GM18868 (cell line): ENCODE results near the gene THRB.
A peak's percentile ranks its signal among the peaks of the same experiment; 100 is the strongest.

Experiments
- ATAC-seq: cut with Tn5 transposase; IDR thresholded peaks from one replicate; pipeline ENCODE4 v1.9.1; 2021; ENCODE audit warnings: mild to moderate bottlenecking, moderate library complexity; ENCODE audit not compliant: unreplicated experiment

THRB gene

GRCh38 chr3:24157106-24157505 lies 337.5 kb downstream of the THRB start:
- no peak for ATAC-seq

DNA sequence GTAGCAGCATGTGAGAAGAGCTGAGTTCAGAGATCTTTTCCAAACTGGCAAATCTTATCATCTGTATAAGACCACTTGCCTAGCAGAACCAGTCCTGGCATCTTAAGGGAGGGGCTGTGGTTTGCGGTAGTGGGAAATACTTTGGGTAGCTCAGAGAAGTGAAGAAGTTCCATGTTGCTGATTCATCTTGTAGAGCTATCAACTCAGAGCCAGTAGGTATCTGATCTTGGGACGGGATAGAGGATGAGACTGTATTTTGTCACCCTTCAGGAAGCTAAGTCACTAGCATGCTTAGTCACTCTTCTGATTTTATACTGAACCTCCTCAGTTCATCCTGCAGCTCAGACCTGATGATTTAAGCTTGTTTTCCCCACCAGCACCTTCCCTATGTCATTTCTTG lies 338.2 kb downstream of the THRB start:
- no peak for ATAC-seq

- no peak for ATAC-seq
Observed at GRCh38 chr3:24155276-24155675, 339.4 kb downstream of the THRB start.

DNA sequence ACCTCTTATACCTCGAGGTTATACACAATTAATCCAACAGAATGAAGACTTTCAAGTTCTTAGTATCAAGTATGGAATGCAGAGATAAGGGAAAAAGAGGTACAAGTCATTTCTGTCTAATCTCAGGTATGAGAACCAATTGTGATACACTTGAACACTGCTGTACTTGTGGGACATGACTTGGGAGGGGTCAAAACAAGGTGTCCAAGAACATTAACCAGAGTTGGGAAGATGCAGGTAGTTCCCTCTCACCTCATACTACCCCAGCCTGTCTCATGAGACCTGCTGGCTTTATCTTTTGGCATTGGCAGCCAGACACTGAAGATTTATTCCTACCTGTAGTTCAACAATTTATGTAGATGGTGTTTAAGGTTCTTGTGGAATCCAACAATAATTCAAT lies 339.9 kb downstream of the THRB start:
- no peak for ATAC-seq

DNA sequence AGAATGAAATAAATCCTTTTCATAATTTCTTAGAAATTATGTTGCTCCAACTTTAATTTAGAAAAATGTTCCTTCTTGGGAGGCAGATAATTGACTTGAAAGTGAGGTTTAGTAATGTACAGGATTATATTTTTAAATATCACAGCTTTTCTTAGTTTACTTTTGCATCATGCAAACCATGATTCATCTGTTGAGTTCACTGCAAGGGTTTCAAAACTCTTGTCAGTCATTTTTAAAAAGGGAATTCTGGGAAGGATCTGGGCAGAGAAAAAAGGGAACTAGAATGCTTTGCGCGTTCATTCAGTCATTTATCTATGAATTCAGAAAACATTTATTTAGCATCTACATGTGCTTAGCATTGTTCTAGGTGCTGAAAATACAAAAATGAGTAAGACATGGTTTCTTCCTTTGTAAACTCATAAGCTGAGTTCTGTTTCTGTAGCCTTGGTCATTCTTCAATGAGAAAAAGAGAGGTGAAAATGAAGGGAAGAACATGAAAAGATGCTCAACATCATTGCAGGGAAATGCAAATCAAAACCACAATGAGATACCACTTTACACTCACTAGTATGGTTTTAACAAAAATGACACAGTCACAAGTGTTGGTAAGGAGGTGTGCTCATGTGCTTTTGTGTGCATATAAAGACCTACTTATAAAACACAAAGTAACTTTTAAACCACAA lies 340.5 kb downstream of the THRB start:
- peak; percentile 79 for ATAC-seq

GRCh38 chr3:24151594-24151993 lies 343.1 kb downstream of the THRB start:
- no peak for ATAC-seq

GRCh38 chr3:24149032-24149431 lies 345.6 kb downstream of the THRB start:
- no peak for ATAC-seq

DNA sequence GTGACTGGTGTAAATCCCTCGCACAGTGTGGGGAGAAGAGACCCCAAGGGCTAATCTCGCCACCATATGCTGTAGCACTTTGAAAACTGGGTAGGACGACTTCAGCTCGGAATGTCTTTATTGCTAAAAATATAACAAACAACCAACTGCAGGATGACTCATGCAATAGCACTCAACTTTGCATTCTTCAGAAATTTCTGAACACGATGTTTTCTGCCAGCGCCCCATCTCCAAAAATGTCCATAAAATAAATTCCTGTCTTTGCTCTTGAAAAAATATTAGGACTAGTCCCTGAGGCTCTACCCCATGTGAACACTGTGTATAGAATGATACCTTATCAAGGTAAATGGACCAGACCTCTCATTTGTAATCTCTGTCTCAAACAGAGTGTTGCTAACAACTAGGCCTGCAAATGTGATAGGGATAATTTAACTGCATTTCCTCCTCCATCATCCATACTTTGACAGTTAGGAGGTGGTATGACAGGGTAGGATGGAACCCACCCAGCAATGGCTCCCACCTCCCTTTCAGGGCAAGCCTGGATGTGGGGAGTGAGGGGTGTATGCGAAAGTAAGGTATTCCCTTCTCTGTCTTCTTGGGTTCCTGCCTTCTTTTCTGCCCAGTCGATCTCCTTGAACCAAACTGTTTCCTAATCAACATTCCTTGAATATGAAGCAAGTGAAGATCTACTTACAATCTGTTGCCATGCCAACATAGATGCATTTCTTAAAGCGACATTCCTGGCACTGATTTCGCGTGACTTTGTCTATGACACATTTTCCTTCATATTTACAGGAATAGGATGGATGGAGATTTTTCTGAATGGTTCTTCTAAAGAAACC lies 348.4 kb downstream of the THRB start:
- ATAC-seq, result no peak

GRCh38 chr3:24145481-24145880 lies 349.2 kb downstream of the THRB start:
- ATAC-seq, result no peak

DNA sequence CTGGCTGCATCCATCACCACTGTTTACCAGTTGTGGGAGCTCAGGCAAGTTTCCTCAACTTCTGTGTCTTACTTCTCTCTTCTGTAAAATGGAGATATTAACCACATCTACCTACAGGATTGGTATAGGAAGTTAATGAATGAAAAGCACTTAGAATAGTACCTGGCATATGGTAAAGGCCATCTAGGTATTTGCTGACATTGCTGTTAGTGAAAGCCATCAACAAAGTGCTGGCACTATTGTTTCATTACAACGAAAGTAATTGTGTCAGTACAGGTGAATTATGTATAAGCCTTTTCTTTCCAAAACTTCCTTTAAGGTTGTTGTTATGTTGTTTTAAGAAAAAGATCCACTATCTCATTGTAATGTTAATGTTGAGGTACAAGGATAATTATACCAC lies 352.5 kb downstream of the THRB start:
- ATAC-seq, result no peak

DNA sequence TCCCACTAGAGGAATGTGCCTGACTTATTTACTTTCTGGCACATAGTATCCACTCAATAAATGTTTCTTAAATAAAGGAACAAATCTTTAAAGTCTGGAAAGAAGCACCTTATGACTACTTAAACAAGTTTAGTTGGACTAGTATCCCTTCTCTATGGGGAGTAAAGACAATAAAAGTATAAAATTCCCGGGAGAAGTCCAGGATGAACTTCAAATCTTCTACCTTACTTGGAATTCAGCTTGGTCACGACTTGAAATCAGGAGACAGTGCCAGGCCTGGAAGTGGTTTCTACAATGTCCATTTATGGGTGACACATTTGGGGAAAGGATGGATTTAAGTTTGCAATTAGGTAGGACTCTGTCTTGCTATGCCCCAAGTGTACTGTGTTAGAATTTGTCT lies 353.1 kb downstream of the THRB start:
- no peak for ATAC-seq

DNA sequence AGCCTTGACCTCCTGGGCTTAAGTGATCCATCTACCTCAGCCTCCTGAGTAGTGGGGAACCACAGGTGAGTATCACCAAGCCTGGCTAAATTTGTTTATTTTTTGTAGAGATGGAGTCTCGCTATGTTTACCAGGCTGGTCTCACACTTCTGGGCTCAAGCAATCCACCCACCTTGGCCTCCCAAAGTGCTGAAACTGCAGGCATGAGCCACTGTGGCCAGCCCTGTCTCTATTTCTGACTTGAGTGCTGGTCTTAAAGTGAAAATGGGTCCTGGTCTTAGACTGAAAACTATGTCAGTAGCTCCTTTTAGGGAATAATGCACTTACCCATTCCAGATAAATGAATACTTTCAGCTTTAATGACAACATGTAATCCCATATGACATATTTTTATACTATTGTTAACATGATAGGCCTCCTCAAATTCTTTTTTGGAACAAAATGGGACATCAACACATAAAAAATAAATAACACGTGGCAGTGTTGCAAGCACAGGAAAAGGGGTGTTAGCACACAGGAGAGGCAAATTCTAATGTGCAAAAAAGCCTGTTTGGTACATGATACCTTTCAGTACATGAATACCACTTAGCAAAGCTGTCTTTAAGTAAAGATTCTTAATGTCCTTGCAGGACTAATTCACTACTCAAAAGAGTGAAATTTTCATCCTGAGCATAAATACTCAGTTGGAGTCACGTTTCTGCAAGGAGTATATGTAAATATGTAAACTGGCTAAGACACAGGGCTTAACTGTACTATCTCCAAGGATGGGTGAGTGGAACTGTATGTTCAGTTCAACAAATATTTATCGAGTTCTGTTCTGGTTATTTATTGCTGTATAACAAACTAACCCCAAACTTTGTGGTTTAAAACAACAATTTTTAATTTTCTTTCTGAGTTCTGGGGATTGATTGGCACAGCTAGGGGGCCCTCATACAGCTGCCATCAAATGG lies 354.9 kb downstream of the THRB start:
- ATAC-seq, result no peak

DNA sequence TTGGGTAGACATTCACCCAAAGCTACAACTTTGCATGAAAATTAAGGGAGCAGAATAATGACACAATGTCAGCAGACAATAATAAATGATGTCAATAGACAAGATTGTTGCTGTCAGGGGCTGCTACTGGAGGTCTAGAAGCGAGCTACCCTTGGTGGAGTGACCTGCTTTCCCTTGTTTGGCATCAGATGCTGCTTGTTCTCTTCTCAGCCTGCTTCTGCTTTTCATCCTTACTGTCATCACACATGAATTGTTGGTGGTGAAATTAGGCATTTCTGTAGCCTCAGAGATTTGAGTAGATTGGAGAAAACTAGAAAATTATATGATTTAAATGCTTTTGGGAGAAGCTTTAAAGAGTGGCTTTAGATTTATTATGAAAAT lies 355.8 kb downstream of the THRB start:
- ATAC-seq, result no peak

DNA sequence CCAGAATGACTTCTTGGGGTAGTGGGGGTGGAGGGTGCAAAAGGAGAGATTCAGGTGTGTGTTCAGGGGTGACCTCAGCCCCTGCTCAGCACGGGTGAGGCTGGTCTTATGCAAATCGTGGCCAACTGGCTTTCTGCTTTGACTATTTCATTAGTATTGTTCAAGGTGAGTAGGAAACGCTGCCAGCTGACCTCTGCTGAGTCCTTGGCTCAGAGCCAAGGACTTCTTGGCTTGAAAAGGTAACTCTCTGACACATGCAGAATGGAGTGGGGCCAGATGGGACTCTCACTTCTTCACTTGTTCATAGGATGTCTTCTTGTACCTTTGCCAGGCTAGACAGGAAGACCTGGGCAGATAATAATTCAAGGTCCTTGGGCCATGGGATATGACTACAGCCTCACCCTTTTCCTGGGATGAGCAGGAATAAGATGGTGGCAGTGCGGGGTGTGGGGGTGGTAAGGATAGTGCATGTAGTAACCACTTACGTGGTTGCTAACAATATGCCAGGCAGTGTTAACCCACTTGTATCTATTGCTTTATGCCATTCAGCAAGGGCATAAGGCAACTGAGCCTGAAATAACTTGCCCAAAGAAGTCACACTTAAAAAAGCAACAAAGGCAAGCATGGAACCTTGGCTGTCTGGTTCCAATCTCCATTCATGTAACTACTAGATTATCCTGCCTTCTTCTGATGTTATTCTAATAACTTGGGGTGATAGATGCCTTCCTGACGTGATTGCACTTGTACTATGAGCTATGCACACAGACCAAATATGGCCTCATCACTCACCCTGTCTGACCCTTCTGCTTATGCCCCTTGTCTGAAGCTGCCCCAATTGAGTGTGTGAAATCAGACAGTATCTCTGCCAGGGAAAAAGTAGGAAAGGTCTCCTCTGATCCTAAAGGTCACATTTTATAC lies 356.4 kb downstream of the THRB start:
- no peak for ATAC-seq

- no peak for ATAC-seq
Observed at GRCh38 chr3:24137334-24137733, 357.3 kb downstream of the THRB start.

- no peak for ATAC-seq
Observed at GRCh38 chr3:24136624-24137310, 357.9 kb downstream of the THRB start.

DNA sequence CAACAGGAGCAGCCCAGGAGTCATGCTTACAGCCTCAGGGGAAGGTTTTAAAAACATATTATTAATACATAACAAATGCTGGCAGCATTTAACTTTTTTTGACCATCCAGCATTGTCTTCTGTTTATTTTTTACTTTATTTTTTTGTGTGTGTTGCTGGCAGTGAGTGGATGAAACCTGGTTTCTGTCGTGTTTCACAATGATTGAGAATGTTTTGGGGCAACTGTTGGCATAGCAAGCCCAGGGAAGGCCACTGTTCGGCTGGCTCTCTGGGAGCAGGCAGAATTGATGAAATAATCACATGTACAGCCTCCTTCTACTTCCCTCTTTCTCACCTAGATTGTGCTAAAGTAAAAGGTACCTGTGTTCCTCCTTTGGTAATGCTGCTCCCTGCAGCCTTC lies 359.4 kb downstream of the THRB start:
- ATAC-seq, result no peak

- no peak for ATAC-seq
Observed at GRCh38 chr3:24133942-24134341, 360.7 kb downstream of the THRB start.

DNA sequence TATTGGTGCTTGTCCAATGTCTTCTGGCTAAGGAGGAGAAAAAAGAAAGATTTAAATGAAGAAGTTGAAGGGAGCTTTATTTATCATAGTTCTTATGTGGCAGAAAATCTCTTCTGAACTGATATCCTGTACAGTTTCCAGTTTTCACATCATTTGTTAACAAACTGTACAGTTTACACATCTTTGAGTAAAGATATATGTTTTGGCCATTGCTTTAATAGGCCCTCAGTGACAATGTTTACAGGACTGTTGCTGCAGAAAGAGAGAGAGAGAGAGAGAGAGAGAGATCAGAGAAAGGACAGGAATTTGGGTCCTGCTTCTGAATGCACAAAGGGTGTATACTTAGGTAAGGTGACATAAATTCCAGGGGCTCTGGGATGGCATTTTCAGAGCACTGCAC lies 361.2 kb downstream of the THRB start:
- ATAC-seq, result no peak

GRCh38 chr3:24129549-24129948 lies 365.1 kb downstream of the THRB start:
- ATAC-seq, result no peak
